Keratinocyte (primary cell): ENCODE results near the gene PTPRN2.

Experiments used
- CTCF ChIP-seq, 3 experiments: IDR thresholded peaks in 1 of 3; conservative IDR thresholded peaks in 1 of 3; optimal IDR thresholded peaks in 1 of 3; 2 replicates in 2 of 3; 3 replicates in 1 of 3; pipeline versions ENCODE3 to v1.5.1; 2011; ENCODE audit warnings: low read length in 3 of 3, mild to moderate bottlenecking in 3 of 3, moderate library complexity in 2 of 3, control low read depth in 1 of 3, inconsistent platforms in 1 of 3; ENCODE audit not compliant: insufficient read depth in 2 of 3; ENCODE audit errors: extremely low read depth in 1 of 3
- EZH2 ChIP-seq: IDR thresholded peaks from one replicate; pipeline ENCODE4 v1.6.1; 2012; ENCODE audit warnings: inconsistent platforms, mild to moderate bottlenecking, low read length, moderate library complexity

DNA sequence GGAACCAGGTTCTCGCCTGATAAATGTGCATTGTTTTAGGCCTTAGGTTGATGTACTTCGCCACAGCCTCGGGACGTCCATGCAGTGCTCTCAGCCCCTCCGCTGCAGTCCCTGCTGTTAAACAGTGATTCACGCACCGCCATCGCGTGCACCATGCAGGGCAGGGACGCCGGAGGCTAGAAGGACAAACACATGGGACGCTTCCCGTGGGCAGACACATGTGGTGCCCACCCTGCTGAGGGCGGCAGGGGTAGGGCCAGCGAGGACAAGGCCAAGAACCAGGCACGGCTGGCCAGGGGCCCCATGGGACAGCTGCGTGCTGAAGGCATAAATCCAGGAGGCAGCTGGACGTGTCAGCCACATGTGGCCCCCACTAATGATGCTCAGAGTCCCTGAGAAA lies 394.7 kb downstream of the PTPRN2 start:
- no peak for TF ChIP-seq CTCF (optimal IDR thresholded peaks at IDR 0.05 in 1 of 3, IDR thresholded peaks at IDR 0.05 in 1 of 3, conservative IDR thresholded peaks at IDR 0.05 in 1 of 3; ENCODE audit: extremely low read depth in 1 of 3, insufficient read depth in 2 of 3, low read length in 3 of 3)
- TF ChIP-seq EZH2, result no peak
